HepG2 (cell line): ENCODE results near the gene LIPT2. TPM values are rescaled to one million over a fixed set of nuclear protein-coding genes. Genes with fewer than 3 reads are reported as not detected.
A peak's percentile ranks its signal among the peaks of the same experiment; 100 is the strongest.

ENCODE experiments used
- AGO1 ChIP-seq: fragments of 200-400 bp; formaldehyde crosslinking; IDR thresholded peaks from 2 replicates; pipeline ENCODE4 v1.6.1; 2017; ENCODE audit warnings: mild to moderate bottlenecking, low read depth, low read length, moderate library complexity; ENCODE audit not compliant: poor library complexity, severe bottlenecking
- ATF1 ChIP-seq: IDR thresholded peaks from 2 replicates; pipeline ENCODE4 v1.6.1; 2016; ENCODE audit warnings: mild to moderate bottlenecking, control low read depth
- EHMT2 ChIP-seq: fragments of 200-600 bp; sonication (generic); IDR thresholded peaks from 2 replicates; pipeline ENCODE4 v1.7.0; 2017; ENCODE audit warnings: antibody characterized with exemption, low read depth, low read length, borderline replicate concordance
- NCOR1 ChIP-seq: fragments of 200-600 bp; sonication (generic); IDR thresholded peaks from 2 replicates; pipeline ENCODE4 v1.7.0; 2017; ENCODE audit warnings: antibody characterized with exemption, low read length, borderline replicate concordance
- RBM22 ChIP-seq: fragments of 200-400 bp; formaldehyde crosslinking; optimal IDR thresholded peaks from 2 replicates; pipeline ENCODE3; 2017; ENCODE audit warnings: mild to moderate bottlenecking, low read length, moderate library complexity
- SRSF4 ChIP-seq: fragments of 200-400 bp; formaldehyde crosslinking; IDR thresholded peaks from one replicate; pipeline ENCODE4 v1.6.1; 2018; ENCODE audit warnings: mild to moderate bottlenecking, low read depth, low read length, moderate library complexity; ENCODE audit not compliant: poor library complexity, severe bottlenecking
- ZBTB7A ChIP-seq: sonication (generic); formaldehyde crosslinking; IDR thresholded peaks from 2 replicates; pipeline ENCODE4 v1.8.0; 2022; ENCODE audit warnings: mild to moderate bottlenecking, missing genetic modification reagents
- ZNF17 ChIP-seq: sonication (generic); formaldehyde crosslinking; IDR thresholded peaks from 2 replicates; pipeline ENCODE4 v1.5.0; 2020; ENCODE audit warnings: mild to moderate bottlenecking, missing genetic modification reagents
- ZNF225 ChIP-seq: sonication (generic); formaldehyde crosslinking; IDR thresholded peaks from 2 replicates; pipeline ENCODE4 v1.4.0; 2020; ENCODE audit warnings: mild to moderate bottlenecking, missing genetic modification reagents
- ZNF441 ChIP-seq: sonication (generic); formaldehyde crosslinking; IDR thresholded peaks from 2 replicates; pipeline ENCODE4 v1.7.0; 2021; ENCODE audit warnings: missing genetic modification reagents, borderline replicate concordance
- ZNF563 ChIP-seq: sonication (generic); formaldehyde crosslinking; IDR thresholded peaks from 2 replicates; pipeline ENCODE4 v1.8.0; 2022; ENCODE audit warnings: mild to moderate bottlenecking, moderate library complexity, missing genetic modification reagents
- ZSCAN25 ChIP-seq: sonication (generic); formaldehyde crosslinking; IDR thresholded peaks from 2 replicates; pipeline ENCODE4 v1.8.0; 2022; ENCODE audit warnings: mild to moderate bottlenecking, missing genetic modification reagents
- ZSCAN9 ChIP-seq: IDR thresholded peaks from 2 replicates; pipeline ENCODE4 v1.6.1; 2016; ENCODE audit warnings: borderline replicate concordance
- polyA plus RNA-seq, 8 experiments: library from polyadenylated mRNA; depleted of rRNA in 3 of 8; stranded (reverse) in 7 of 8; unstranded in 1 of 8; fragments of >200 nt; fragmentation: Illumina TruSeq in 4 of 8; extraction: Trizol in 4 of 8; gene quantifications; 2 replicates each; pipeline versions ENCODE4 v1.2.1 to v1.2.3, GENCODE V29; 2011 to 2016; ENCODE audit warnings: low read depth in 4 of 8, missing spikeins in 1 of 8, mixed read lengths in 1 of 8; ENCODE audit not compliant: insufficient read depth in 1 of 8
- total RNA-seq, 5 experiments: library from RNA; depleted of rRNA; stranded (reverse); fragments of >200 nt; fragmentation: Illumina TruSeq; extraction: Trizol; gene quantifications; 2 replicates each; pipeline ENCODE4 v1.2.3, GENCODE V29; 2016; ENCODE audit warnings: low read depth in 1 of 5
- TF ChIP-seq, protein P1 (sequence below): sonication (generic); formaldehyde crosslinking; IDR thresholded peaks from 2 replicates; pipeline ENCODE4 v1.4.0; 2020; ENCODE audit warnings: mild to moderate bottlenecking, missing genetic modification reagents
- TF ChIP-seq, protein P2 (sequence below): sonication (generic); formaldehyde crosslinking; IDR thresholded peaks from 2 replicates; pipeline ENCODE4 v1.4.0; 2020; ENCODE audit warnings: mild to moderate bottlenecking, missing genetic modification reagents
- TF ChIP-seq, protein P3 (sequence below): sonication (generic); formaldehyde crosslinking; IDR thresholded peaks from 2 replicates; pipeline ENCODE4 v1.4.0; 2020; ENCODE audit warnings: missing genetic modification reagents
- TF ChIP-seq, protein P4 (sequence below): sonication (generic); formaldehyde crosslinking; IDR thresholded peaks from 2 replicates; pipeline ENCODE4 v1.8.1; 2023; ENCODE audit warnings: mild to moderate bottlenecking, moderate library complexity, missing genetic modification reagents

Gene LIPT2
- total and polyA plus RNA-seq, 2 of the 13 experiments (the other 11 are each of a cell fraction or from before 2014, with no cell fraction given): 3.0 to 5.6 TPM

DNA sequence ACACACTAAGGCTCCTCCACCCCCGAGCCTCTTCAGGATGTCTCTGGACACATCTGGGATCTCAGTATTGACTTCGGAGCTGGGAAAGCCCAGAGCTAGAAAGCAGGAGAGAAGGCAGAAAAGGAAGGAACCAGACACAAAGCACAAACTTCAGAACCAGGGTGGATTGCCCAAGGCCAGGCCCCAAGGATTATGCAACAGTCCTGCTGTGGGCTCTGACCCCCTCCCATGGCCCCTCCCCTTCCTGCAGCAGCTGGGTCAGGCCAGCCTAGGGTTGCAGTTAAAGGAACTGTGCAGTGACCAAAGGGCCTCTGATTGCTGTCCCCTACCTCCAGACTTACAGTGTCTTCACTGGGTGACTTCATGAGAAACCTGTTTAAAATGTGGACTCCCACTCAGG is 31.5 kb downstream of the LIPT2 start (continued):
- TF ChIP-seq EHMT2: no peak
- no peak for TF ChIP-seq ZSCAN25 (CRISPR knock-in tag)
- peak; percentile 62; the same call in 1 of the 2 replicates for TF ChIP-seq ZBTB7A (CRISPR knock-in tag)
- no peak for TF ChIP-seq NCOR1
- TF ChIP-seq AGO1: no peak
- TF ChIP-seq ZNF225 (CRISPR knock-in tag): no peak
- no peak for TF ChIP-seq ZNF441 (CRISPR knock-in tag)
- TF ChIP-seq, protein P1, sequence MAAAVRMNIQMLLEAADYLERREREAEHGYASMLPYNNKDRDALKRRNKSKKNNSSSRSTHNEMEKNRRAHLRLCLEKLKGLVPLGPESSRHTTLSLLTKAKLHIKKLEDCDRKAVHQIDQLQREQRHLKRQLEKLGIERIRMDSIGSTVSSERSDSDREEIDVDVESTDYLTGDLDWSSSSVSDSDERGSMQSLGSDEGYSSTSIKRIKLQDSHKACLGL (CRISPR knock-in tag): no peak
- TF ChIP-seq SRSF4: no peak
- no peak for TF ChIP-seq ZNF17 (CRISPR knock-in tag)
- TF ChIP-seq ATF1 (CRISPR knock-in tag): no peak
- TF ChIP-seq, protein P2, sequence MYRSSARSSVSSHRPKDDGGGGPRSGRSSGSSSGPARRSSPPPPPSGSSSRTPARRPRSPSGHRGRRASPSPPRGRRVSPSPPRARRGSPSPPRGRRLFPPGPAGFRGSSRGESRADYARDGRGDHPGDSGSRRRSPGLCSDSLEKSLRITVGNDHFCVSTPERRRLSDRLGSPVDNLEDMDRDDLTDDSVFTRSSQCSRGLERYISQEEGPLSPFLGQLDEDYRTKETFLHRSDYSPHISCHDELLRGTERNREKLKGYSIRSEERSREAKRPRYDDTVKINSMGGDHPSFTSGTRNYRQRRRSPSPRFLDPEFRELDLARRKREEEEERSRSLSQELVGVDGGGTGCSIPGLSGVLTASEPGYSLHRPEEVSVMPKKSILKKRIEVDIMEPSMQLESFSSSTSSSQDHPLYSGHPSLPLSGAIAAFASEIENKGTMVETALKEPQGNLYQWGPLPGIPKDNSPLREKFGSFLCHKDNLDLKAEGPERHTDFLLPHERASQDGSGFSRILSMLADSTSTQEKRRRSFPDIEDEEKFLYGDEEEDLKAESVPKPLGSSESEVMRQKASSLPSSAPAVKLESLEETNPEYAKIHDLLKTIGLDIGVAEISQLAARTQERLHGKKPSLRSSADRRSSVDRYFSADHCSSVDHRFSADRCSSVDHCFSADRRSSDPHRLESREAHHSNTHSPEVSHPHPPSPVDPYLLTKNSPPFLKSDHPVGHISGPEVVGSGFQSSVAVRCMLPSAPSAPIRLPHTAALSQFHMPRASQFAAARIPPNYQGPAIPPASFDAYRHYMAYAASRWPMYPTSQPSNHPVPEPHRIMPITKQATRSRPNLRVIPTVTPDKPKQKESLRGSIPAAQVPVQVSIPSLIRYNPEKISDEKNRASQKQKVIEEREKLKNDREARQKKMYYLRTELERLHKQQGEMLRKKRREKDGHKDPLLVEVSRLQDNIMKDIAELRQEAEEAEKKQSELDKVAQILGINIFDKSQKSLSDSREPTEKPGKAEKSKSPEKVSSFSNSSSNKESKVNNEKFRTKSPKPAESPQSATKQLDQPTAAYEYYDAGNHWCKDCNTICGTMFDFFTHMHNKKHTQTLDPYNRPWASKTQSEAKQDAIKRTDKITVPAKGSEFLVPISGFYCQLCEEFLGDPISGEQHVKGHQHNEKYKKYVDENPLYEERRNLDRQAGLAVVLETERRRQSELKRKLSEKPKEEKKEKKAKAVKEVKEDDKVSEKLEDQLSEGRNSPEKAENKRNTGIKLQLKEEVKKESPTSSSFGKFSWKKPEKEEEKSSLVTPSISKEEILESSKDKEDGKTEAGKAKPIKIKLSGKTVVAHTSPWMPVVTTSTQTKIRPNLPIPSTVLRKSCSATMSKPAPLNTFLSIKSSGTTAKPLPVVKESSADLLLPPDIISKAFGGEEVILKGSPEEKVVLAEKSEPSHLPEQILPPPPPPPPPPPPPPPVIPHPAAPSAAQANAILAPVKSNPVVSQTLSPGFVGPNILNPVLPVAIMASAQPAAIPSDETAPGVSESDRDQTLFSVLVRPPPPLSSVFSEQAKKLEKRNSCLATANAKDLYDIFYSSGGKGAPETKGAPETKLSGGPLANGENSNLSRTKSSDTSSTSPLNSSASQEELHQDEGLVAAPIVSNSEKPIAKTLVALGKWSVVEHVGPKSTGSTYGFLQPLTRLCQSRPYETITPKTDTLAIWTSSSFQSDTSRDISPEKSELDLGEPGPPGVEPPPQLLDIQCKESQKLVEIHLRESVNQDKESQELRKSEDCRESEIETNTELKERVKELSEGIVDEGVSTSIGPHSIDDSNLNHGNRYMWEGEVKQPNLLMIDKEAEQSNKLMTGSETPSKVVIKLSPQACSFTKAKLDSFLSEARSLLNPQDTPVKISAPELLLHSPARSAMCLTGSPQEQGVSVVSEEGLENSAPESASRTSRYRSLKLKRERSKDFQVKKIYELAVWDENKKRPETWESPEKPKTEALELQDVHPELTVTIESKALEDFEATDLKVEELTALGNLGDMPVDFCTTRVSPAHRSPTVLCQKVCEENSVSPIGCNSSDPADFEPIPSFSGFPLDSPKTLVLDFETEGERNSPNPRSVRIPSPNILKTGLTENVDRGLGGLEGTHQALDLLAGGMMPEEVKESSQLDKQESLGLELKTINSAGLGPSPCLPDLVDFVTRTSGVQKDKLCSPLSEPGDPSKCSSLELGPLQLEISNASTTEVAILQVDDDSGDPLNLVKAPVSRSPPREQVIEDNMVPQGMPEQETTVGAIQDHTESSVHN (CRISPR knock-in tag): no peak
- peak; percentile 82; the same call in 1 of the 2 replicates for TF ChIP-seq ZSCAN9 (CRISPR knock-in tag)
- TF ChIP-seq, protein P3, sequence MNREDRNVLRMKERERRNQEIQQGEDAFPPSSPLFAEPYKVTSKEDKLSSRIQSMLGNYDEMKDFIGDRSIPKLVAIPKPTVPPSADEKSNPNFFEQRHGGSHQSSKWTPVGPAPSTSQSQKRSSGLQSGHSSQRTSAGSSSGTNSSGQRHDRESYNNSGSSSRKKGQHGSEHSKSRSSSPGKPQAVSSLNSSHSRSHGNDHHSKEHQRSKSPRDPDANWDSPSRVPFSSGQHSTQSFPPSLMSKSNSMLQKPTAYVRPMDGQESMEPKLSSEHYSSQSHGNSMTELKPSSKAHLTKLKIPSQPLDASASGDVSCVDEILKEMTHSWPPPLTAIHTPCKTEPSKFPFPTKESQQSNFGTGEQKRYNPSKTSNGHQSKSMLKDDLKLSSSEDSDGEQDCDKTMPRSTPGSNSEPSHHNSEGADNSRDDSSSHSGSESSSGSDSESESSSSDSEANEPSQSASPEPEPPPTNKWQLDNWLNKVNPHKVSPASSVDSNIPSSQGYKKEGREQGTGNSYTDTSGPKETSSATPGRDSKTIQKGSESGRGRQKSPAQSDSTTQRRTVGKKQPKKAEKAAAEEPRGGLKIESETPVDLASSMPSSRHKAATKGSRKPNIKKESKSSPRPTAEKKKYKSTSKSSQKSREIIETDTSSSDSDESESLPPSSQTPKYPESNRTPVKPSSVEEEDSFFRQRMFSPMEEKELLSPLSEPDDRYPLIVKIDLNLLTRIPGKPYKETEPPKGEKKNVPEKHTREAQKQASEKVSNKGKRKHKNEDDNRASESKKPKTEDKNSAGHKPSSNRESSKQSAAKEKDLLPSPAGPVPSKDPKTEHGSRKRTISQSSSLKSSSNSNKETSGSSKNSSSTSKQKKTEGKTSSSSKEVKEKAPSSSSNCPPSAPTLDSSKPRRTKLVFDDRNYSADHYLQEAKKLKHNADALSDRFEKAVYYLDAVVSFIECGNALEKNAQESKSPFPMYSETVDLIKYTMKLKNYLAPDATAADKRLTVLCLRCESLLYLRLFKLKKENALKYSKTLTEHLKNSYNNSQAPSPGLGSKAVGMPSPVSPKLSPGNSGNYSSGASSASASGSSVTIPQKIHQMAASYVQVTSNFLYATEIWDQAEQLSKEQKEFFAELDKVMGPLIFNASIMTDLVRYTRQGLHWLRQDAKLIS (CRISPR knock-in tag): no peak
- TF ChIP-seq ZNF563 (CRISPR knock-in tag): no peak
- TF ChIP-seq, protein P4, sequence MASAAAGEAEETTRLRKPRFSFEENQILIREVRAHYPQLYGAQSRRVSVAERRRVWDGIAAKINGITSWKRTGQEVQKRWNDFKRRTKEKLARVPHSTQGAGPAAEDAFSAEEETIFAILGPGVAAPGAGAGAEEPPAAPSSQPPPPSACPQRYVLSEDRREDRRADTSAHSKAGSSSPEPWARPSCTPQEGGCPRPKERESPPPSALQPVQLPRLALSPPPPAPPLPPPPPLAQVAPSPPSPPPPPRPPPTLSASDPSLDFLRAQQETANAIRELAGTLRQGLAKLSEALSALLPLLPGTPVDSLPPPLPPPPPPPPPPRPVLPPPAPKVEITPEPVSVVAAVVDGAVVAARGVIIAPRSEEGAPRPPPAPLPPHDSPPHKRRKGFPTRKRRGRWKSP (CRISPR knock-in tag): 0 out of 2 replicates have a peak, but pooled peaks have one; percentile 39
- TF ChIP-seq RBM22: no peak
